MCF 10A (cell line): ENCODE data around the gene RGS1. TPM values are rescaled to one million over a fixed set of nuclear protein-coding genes. Genes with fewer than 3 reads are reported as not detected.

Source experiments
- BruUV-seq: library from RNA; stranded (reverse); fragments of 400-500 nt; replicated peaks from 2 replicates; lab custom pipeline; 2021; lab: Mats Ljungman, UMichigan
- CTCF ChIA-PET: fragments of 300-600 bp; sonication (Branson Sonifier 250); formaldehyde crosslinking; extraction: SDS; loops from one replicate; lab custom pipeline; 2021; ENCODE audit warnings: antibody characterized with exemption, inconsistent platforms; lab: Yijun Ruan, JAX
- POLR2A ChIA-PET: fragments of 300-600, 350-650 bp; sonication (Branson Sonifier 250); formaldehyde crosslinking; extraction: SDS; loops from one replicate; lab custom pipeline; 2020; ENCODE audit warnings: antibody characterized with exemption, inconsistent platforms; lab: Yijun Ruan, JAX
- DNase-seq: peaks from one replicate; pipeline ENCODE4 v3.0.0-alpha.2; 2018; ENCODE audit not compliant: unreplicated experiment
- H3K27ac Mint-ChIP-seq: one replicate; pipeline ENCODE4 v1.8.0; 2022; ENCODE audit warnings: mild to moderate bottlenecking, low read depth, mixed read lengths; ENCODE audit not compliant: unreplicated experiment
- H3K27me3 Mint-ChIP-seq: one replicate; pipeline ENCODE4 v1.8.0; 2022; ENCODE audit warnings: mixed read lengths; ENCODE audit not compliant: insufficient read depth, unreplicated experiment
- H3K36me3 Mint-ChIP-seq: one replicate; pipeline ENCODE4 v1.8.0; 2022; ENCODE audit warnings: mild to moderate bottlenecking, moderate library complexity, mixed read lengths; ENCODE audit not compliant: insufficient read depth, unreplicated experiment
- H3K4me1 Mint-ChIP-seq: one replicate; pipeline ENCODE4 v1.8.0; 2022; ENCODE audit warnings: mixed read lengths; ENCODE audit not compliant: insufficient read depth, unreplicated experiment
- H3K4me3 Mint-ChIP-seq: one replicate; pipeline ENCODE4 v1.8.0; 2022; ENCODE audit warnings: mild to moderate bottlenecking, moderate library complexity, mixed read lengths; ENCODE audit not compliant: unreplicated experiment
- H3K9me3 Mint-ChIP-seq: one replicate; pipeline ENCODE4 v1.8.0; 2022; ENCODE audit warnings: mixed read lengths; ENCODE audit not compliant: unreplicated experiment
- intact Hi-C: fragments of 100-400 bp; cut with micrococcal nuclease; formaldehyde crosslinking; loops from 2 replicates; pipeline ENCODE4 v1.14.1; 2022
- total RNA-seq: library from RNA; stranded (reverse); gene quantifications from 2 replicates; pipeline ENCODE4 v1.2.3, GENCODE V29; 2022
- TF ChIP-seq, protein P1 (sequence below): fragments of 200-600 bp; IDR thresholded peaks from one replicate; pipeline ENCODE4 v1.8.0; 2022; ENCODE audit warnings: antibody characterized with exemption, mild to moderate bottlenecking; ENCODE audit not compliant: unreplicated experiment

Gene RGS1
- total RNA-seq, 1 experiment from 2014 or later, result not detected

DNA sequence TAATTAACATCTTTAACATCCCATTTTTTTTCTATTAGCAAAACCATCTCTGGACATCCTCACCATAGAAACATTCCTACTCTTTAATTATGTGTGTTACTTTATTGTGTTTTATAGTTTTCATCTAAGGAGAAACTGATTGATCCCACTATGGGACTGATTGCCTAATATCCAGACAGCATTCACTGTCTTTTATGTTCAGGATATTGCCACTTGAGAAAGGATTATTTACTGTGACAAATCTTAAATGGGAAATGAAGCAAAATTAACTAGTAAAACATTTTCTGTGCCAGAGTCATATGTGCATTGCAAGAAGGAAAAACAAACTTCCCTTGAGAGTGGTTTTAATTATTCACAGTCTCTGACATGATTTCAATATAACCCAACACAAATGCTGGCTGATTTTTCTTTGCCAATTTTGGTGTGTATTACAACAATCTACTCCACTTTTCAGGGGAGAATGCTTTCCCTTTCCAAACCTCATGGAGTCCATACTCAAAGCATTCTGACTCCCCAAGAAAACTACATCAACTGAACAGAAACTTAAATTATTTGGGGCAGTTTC lies 44.6 kb downstream of the RGS1 start:
- Mint-ChIP-seq H3K27ac (no peak overlapping the region), H3K4me3 (no peak overlapping the region), H3K36me3 (no peaks in the 10 kb centered on the region), H3K27me3 (no peaks in the 10 kb centered on the region), H3K9me3 (no peaks in the 10 kb centered on the region), H3K4me1 (no peaks in the 10 kb centered on the region)
- TF ChIP-seq, protein P1, sequence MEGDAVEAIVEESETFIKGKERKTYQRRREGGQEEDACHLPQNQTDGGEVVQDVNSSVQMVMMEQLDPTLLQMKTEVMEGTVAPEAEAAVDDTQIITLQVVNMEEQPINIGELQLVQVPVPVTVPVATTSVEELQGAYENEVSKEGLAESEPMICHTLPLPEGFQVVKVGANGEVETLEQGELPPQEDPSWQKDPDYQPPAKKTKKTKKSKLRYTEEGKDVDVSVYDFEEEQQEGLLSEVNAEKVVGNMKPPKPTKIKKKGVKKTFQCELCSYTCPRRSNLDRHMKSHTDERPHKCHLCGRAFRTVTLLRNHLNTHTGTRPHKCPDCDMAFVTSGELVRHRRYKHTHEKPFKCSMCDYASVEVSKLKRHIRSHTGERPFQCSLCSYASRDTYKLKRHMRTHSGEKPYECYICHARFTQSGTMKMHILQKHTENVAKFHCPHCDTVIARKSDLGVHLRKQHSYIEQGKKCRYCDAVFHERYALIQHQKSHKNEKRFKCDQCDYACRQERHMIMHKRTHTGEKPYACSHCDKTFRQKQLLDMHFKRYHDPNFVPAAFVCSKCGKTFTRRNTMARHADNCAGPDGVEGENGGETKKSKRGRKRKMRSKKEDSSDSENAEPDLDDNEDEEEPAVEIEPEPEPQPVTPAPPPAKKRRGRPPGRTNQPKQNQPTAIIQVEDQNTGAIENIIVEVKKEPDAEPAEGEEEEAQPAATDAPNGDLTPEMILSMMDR, result no peak
- intact Hi-C loops, result no loop called here
- no peak for DNase-seq
- ChIA-PET POLR2A (no interaction called here), CTCF (interaction anchor here (0.7 to 1.5 kb wide), 2 partner anchors 9 to 10 kb away, joined by 4 read pairs; no protein-coding TSS in a partner anchor)
- no TSS peak for BruUV-seq

GRCh38 chr1:192626366-192627179 lies 51.0 kb downstream of the RGS1 start:
- ChIA-PET CTCF (interaction anchor here (1.2 kb wide), 1 partner anchor 13 kb away, joined by 3 read pairs; no protein-coding TSS in a partner anchor), POLR2A (no interaction called here)
- Mint-ChIP-seq H3K36me3 (no peaks in the 10 kb centered on the region), H3K9me3 (no peaks in the 10 kb centered on the region), H3K4me1 (no peaks in the 10 kb centered on the region), H3K27ac (no peak overlapping the region), H3K27me3 (no peaks in the 10 kb centered on the region), H3K4me3 (no peak overlapping the region)
- intact Hi-C loops, result no loop called here
- no peak for DNase-seq
- TF ChIP-seq, protein P1, result no peak
- no TSS peak for BruUV-seq

GRCh38 chr1:192627901-192628300 lies 52.3 kb downstream of the RGS1 start:
- H3K4me1 Mint-ChIP-seq, result no peaks in the 10 kb centered on the region
- H3K27me3 Mint-ChIP-seq, result no peaks in the 10 kb centered on the region
- DNase-seq, result no peak
- BruUV-seq, result no TSS peak
- ChIA-PET POLR2A (interaction anchor here (0.7 to 1.2 kb wide), 3 partner anchors 12 to 35 kb away, joined by 3 to 4 read pairs (median 3); no protein-coding TSS in a partner anchor), CTCF (interaction anchor here (1.0 to 1.9 kb wide), 4 partner anchors 12 to 153 kb away, joined by 3 to 12 read pairs (median 4); no protein-coding TSS in a partner anchor)
- H3K4me3 Mint-ChIP-seq, result no peak overlapping the region
- TF ChIP-seq, protein P1, result no peak
- H3K36me3 Mint-ChIP-seq, result no peaks in the 10 kb centered on the region
- H3K9me3 Mint-ChIP-seq, result no peaks in the 10 kb centered on the region
- H3K27ac Mint-ChIP-seq, result no peak overlapping the region
- intact Hi-C loops, result no loop called here

- intact Hi-C loops, result no loop called here
- no peaks in the 10 kb centered on the region for H3K27me3 Mint-ChIP-seq
- H3K9me3 Mint-ChIP-seq, result no peaks in the 10 kb centered on the region
- H3K4me1 Mint-ChIP-seq, result no peaks in the 10 kb centered on the region
- ChIA-PET CTCF (interaction anchor here (0.6 to 1.9 kb wide), 7 partner anchors 9 to 153 kb away, joined by 3 to 12 read pairs (median 4); no protein-coding TSS in a partner anchor), POLR2A (interaction anchor here (0.7 to 1.2 kb wide), 3 partner anchors 11 to 36 kb away, joined by 3 to 4 read pairs (median 3); no protein-coding TSS in a partner anchor)
- TF ChIP-seq, protein P1, result no peak
- no peak overlapping the region for H3K4me3 Mint-ChIP-seq
- H3K36me3 Mint-ChIP-seq, result no peaks in the 10 kb centered on the region
- no peak for DNase-seq
- H3K27ac Mint-ChIP-seq, result no peak overlapping the region
- BruUV-seq, result no TSS peak
Measured at GRCh38 chr1:192628396-192629057, 53.0 kb downstream of the RGS1 start.
